ENCODE results near the gene MYT1. TPM values are rescaled to one million over a fixed set of nuclear protein-coding genes. Genes with fewer than 3 reads are reported as not detected.

The MYT1 gene
- total RNA-seq, 1 donor from 2014 or later, result 0.20 TPM

DNA sequence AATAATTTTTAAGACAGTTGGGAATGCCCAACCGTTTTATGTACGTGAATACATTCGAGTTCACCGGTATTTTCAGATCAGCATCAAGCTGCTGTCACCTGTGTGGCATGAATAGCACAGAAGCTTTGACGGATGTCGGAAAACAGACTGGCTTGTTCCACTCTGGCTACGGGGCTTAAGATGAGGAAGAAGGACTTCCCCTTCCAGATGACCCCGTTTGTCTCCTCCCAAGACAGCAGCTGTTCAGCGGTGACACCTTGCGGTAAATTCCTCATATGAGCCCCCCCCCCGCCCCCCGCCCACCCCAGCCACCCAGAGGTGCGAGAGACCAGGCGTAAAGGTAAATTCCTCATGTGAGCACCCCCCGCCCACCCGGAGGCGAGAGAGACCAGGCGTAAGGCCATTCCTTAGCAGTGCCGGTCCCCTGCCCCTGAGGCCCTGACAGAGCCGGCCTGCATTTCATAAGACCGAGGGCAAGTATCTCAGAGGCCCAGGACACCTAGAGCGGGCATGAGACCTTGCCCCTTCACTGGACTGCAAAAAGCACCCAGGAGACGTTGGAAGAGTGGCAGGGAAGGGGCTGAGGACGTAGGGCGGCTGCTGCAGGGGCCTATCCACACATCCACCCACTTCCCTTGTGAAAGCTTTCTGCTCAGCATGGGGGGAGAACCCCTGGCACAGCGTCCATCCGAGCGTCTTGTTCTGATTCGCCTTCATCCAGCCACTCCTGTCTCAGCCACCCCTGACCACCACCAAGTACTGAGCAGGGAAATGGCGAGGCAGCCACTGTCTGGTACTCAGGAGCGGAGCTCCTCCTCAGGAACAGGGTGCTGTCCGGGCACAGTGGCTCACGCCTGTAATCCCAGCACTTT, 84.0 kb downstream of the MYT1 start:
- no peak for ATAC-seq
- no peak for DNase-seq

DNA sequence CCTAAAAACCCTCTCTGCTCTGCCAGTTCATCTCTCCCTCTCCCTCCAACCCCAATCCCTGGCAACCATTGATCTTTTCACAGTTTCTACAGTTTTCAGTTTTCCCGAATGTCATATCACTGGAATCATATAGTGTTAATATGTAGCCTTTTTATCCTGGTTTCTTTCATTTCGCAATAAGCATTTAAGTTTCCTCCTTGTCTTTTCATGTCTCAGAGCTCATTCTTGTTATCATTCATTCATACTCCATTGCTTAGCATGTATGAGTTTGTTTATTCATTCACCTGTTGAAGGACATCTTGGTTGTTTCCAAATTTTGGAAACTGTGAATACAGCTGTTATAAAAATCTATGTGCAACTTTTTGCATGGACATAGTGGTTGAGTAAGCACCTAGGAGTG, 85.8 kb downstream of the MYT1 start:
- intact Hi-C loops (cut with micrococcal nuclease), result no loop called here
- no peak for DNase-seq
- ATAC-seq, result no peak

More for the DNA sequence above, 84.0 kb downstream of the MYT1 start:
- intact Hi-C loops (cut with micrococcal nuclease), result no loop called here

- DNase-seq (no peak), ATAC-seq (no peak)
- intact Hi-C loops (cut with micrococcal nuclease), result no loop called here
These were observed 88.7 kb downstream of the MYT1 start for GRCh38 chr20:64253000-64253383.

GRCh38 chr20:64253443-64253842, 89.2 kb downstream of the MYT1 start:
- ATAC-seq (no peak), DNase-seq (no peak)
- intact Hi-C loops (cut with micrococcal nuclease), result no loop called here

DNA sequence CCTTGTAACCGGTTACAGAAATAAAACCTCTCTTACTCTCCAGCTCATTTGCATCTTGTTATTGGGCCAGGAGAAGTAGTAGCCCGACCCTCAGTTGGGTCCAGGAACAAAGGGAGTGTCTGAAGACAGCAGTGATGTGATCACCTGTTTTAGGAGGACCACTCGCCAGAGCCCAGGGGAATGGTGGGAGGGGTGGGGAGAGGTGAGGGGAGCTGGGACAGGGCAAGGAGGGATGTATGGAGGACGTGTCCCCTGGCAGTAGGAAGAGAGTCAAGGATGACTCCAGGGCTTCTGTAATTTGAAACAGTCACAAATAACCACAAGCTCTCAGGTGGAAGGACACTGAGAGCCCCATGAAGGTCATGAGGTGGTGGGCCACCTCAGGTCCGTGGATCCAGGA, 89.9 kb downstream of the MYT1 start:
- no peak for DNase-seq
- ATAC-seq, result no peak
- intact Hi-C loops (cut with micrococcal nuclease), result no loop called here

DNA sequence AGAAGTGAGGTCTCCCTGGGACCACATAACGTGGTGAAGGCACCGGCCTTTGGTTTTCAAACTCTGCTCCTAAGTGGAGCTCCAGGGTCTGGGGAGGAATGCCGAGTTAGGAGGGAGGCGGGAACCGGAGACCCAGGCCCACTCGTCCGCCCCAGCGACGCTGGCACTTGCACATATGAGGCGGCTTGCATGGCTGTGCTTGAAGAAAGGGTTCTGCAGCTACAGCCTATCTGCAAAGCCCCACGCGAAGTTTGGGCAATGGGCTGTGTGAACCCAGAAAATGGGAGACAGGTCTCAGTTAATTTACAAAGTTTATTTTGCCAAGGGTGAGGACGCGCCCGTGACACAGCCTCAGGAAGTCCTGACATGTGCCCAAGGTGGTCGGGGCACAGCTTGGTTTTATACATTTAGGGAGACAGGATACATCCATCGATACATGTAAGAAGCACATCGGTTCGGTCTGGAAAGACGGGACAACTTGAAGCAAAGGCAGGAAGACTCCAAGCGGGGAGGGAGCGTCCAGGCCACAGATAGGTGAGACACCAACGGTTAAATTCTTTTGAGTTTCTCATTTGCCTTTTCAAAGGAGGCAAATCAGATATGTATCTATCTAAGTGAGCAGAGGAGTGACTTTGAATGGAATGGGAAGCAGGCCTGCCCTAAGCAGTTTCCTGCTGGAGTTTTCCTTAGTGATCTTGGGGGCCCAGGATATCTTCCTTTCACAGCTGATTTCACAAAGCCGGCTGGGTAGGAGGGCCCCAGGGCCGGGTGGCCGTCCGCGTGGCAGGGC, 90.5 kb downstream of the MYT1 start:
- ATAC-seq (no peak), DNase-seq (no peak)
- intact Hi-C loops (cut with micrococcal nuclease), result no loop called here

GRCh38 chr20:64255361-64256281, 91.4 kb downstream of the MYT1 start, which contains the start of gene PCMTD2:
Gene PCMTD2, plus strand, starts transcription at chr20:64255748. Its CDS starts 4,218 bp downstream, at chr20:64259966.
- intact Hi-C loops (cut with micrococcal nuclease), result no loop called here
- ATAC-seq (peak; percentile 94), DNase-seq (peak; percentile 93)

DNA sequence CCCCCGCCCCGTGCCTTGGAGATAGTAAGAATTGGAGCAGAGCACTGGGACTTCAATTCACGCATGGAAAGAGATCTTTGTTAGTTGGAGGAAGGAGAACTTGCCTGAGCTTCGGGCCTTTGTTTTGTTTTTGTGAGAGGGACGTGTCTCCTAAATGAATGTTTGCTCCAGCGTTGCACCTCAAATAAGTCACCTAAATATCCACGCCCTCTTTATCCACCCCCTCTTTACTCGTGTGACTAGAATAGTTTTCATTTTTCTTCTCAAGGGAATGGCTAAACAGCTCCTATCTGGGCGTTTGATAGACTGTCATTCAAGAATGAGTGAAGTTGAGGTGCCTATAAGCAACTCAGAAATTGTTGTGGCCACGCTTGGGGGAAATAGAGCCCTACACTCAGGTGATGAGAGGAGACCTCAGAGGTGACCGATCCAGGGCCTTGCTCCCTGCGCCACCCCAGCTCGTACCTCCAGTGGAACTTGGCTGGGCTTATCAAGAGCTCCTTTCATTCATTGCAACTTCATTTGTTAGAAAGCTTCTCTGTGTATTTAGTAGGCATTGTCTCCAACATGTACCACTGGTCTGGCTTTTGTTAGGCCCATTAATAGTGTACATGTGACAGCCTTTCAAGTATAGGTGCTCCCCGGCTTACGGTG, 92.2 kb downstream of the MYT1 start:
- ATAC-seq (peak; percentile 6), DNase-seq (no peak)
- intact Hi-C loops (cut with micrococcal nuclease), result no loop called here

DNA sequence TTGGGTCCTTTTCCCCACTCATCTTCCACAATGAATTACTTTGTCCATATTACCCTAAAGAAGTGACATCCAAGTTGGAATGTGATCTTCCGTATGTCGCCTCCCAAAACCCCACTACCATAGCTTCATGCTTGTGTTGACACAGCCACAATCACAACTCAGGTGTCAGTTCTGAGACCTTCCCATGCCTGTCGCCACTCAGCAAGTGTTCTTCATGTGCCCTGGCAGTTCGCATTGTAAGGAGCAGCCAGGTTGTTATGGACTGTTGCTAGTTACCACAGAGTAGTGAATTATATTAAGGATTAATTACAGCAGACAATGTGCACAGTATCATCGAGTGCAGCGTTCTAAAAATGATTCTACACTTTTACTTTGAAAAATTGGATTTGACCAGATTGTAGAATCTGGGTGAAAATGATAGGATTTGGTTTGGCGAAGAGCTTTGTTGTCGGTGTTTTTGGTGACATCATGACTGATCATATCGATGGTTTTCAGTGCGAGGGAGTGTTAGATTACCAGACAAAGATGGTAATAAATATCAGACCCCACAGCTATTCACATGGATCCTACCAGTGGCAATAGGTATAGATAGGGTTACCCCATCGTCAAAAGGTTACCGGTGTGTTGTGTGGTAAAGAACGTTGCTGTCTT, 93.0 kb downstream of the MYT1 start:
- ATAC-seq, result peak; percentile 27

DNA sequence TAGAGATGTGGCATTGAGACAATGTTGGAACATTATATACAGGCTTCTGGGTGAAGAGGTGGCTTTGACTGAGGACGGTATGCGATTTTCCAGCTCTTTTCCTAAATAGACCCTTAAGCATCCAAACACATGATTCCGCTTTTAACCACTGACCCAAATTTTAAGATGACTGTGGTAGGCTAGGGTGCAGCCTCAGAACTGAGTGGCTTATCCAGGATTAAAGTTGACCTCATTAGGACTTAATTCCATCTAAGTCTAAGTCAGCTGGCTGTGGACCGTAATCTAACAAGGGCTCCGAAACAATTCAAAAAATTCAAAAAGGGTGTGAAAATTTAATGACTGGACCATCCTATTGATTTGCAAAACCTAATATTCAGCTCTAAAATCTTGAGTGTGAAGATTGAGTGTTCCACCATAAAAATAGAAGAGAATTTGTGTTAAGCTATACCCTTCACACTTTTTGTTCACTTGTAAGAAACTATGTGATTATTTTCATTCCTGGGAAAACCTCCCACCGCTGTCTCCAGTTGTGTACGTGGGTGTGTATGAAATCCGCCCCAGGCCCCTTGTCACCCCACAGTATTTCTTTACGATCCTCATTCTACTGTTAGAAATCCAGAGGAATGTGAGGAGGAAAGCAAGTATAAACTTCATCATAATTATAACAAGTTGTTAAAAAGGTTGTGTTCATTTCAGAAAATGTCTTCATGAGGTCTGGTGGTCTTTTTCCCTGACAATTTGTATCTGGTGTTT, 94.0 kb downstream of the MYT1 start:
- ATAC-seq (no peak), DNase-seq (no peak)
- intact Hi-C loops (cut with micrococcal nuclease), result no loop called here

More for the DNA sequence above, 93.0 kb downstream of the MYT1 start:
- no peak for DNase-seq
- intact Hi-C loops (cut with micrococcal nuclease), result no loop called here

DNA sequence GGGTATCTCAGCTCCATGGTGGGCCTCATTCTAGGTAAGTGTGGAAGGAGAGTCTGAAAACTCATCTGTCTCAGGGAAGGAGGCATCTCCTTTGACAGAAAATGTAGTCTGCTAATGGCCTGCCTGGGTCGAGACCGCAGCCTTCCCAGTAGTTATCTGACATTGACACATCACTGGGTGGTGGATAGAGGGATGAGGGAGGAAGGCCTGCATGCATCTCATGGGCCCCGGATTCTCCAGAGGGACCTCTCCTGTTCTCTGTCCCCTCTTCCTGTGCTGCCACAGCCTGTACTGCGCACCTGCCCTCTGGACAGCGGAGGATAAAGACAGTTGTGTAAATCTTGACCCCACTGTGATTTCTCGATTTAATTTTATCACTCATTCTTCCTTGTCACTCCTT, 96.0 kb downstream of the MYT1 start:
- ATAC-seq (no peak), DNase-seq (no peak)
- intact Hi-C loops (cut with micrococcal nuclease), result no loop called here

DNA sequence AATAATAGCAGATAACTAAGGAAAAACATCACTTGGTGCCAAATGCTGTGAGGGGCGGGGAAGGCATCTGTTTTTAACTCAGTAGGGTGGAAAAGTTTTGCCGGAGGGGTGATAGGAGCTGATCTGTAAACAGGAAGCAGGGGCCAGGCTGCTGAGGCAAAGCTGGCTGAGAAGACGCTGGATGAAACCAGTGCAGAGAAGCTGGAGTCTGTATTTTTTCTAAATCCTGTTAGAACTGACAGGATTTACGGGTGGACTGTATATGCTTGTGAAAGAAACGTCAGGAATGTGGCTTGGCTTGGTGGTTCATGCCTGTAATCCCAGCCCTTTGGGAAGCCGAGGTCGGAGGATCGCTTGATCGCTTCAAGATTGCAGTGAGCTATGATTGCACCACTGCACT, 96.9 kb downstream of the MYT1 start:
- ATAC-seq (peak; percentile 68), DNase-seq (no peak)
- intact Hi-C loops (cut with micrococcal nuclease), result no loop called here

- no peak for ATAC-seq
- no peak for DNase-seq
- intact Hi-C loops (cut with micrococcal nuclease), result no loop called here
These were observed 99.8 kb downstream of the MYT1 start for GRCh38 chr20:64264091-64264490.

DNA sequence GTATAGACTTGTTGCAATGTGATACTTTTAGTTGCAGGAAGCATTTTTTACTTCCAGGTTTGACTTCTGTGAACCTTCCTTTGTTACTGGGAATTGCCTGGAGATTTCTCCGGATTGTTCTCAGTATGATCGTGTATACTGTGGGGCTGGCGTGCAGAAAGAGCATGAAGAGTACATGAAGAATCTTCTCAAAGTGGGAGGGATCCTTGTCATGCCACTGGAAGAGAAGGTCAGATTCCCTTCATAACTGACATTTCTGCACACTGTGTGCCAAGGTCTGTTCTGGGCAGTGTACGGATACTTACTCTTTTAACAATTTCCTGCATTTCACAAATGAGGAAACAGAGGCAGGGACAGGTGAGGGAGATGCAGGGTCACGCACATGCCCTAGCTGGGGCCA, 100.9 kb downstream of the MYT1 start:
- intact Hi-C loops (cut with micrococcal nuclease), result no loop called here
- peak; percentile 26 for ATAC-seq
- no peak for DNase-seq

DNA sequence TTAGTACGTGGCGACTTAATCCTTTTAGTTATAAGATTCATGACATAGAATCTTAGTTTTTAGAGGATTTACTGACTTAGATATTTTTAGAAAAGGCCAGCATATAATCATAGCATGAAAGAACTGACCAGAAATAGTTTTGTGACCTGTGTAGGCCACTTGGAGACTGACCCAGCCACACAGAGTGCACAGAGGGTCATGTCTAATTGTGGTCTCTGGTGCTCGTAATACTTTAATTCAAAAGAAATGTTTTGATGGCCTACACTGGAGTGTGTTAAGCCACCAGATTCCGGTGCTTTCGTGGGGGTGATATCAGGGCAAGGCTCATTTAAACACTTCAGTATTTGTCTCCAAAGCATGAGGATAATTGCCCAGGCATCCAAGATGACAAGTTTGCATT, 102.7 kb downstream of the MYT1 start:
- intact Hi-C loops (cut with micrococcal nuclease), result no loop called here

GRCh38 chr20:64268174-64268573, 103.9 kb downstream of the MYT1 start:
- intact Hi-C loops (cut with micrococcal nuclease), result no loop called here
- peak; percentile 75 for ATAC-seq

More for the DNA sequence above, 102.7 kb downstream of the MYT1 start:
- DNase-seq (no peak), ATAC-seq (peak; percentile 28)

GRCh38 chr20:64269604-64270411, 105.6 kb downstream of the MYT1 start:
- ATAC-seq (no peak), DNase-seq (no peak)
- intact Hi-C loops (cut with micrococcal nuclease), result no loop called here

More at GRCh38 chr20:64268174-64268573, 103.9 kb downstream of the MYT1 start:
- peak; percentile 57 for DNase-seq

All from left ventricle myocardium superior (tissue), 1 donor.